ENCODE measurements around the gene FGF12.

FGF12 gene

GRCh38 chr3:192395506-192395905, 331.8 kb downstream of the FGF12 start:
- Histone ChIP-seq H3K27ac (no peak overlapping the region), H3K4me3 (no peak overlapping the region)
- no peak for TF ChIP-seq CTCF (IDR thresholded peaks at IDR 0.05)
- DNase-seq (ENCODE audit: low spot score) = no peak

- TF ChIP-seq CTCF (IDR thresholded peaks at IDR 0.05) = no peak
- Histone ChIP-seq H3K27ac (no peak overlapping the region), H3K4me3 (no peak overlapping the region)
- no peak for DNase-seq (ENCODE audit: low spot score)
These were observed 334.4 kb downstream of the FGF12 start for GRCh38 chr3:192392986-192393385.

GRCh38 chr3:192382861-192383260, 344.5 kb downstream of the FGF12 start:
- TF ChIP-seq CTCF (IDR thresholded peaks at IDR 0.05) = no peak
- no peak for DNase-seq (ENCODE audit: low spot score)

GRCh38 chr3:192373586-192373985, 353.8 kb downstream of the FGF12 start:
- H3K4me3 ChIP-seq = no peak overlapping the region
- no peak for TF ChIP-seq CTCF (IDR thresholded peaks at IDR 0.05)
- H3K27ac ChIP-seq = no peak overlapping the region
- DNase-seq (ENCODE audit: low spot score) = no peak

More at GRCh38 chr3:192382861-192383260, 344.5 kb downstream of the FGF12 start:
- H3K27ac ChIP-seq = no peak overlapping the region
- no peak overlapping the region for H3K4me3 ChIP-seq

- no peak for TF ChIP-seq CTCF (IDR thresholded peaks at IDR 0.05)
- H3K4me3 ChIP-seq = no peak overlapping the region
- DNase-seq (ENCODE audit: low spot score) = no peak
- no peak overlapping the region for H3K27ac ChIP-seq
These were observed 354.3 kb downstream of the FGF12 start for GRCh38 chr3:192373032-192373431.

- no peak overlapping the region for H3K4me3 ChIP-seq
- no peak for DNase-seq (ENCODE audit: low spot score)
- no peak for TF ChIP-seq CTCF (IDR thresholded peaks at IDR 0.05)
- H3K27ac ChIP-seq = no peak overlapping the region
These were observed 354.7 kb downstream of the FGF12 start for GRCh38 chr3:192372616-192373015.

- Histone ChIP-seq H3K27ac (no peak overlapping the region), H3K4me3 (no peak overlapping the region)
- TF ChIP-seq CTCF (IDR thresholded peaks at IDR 0.05) = no peak
- DNase-seq (ENCODE audit: low spot score) = no peak
These were observed 355.4 kb downstream of the FGF12 start for GRCh38 chr3:192371870-192372400.
